ENCODE results near the gene EEF2.

EEF2 gene

GRCh38 chr19:3983936-3984583, 1.2 kb downstream of the EEF2 start:
- no peak for FAIRE-seq

- no peak for FAIRE-seq
These were observed 1.7 kb downstream of the EEF2 start for GRCh38 chr19:3983542-3983914.

GRCh38 chr19:3982701-3983541, 2.3 kb downstream of the EEF2 start:
- no peak for FAIRE-seq

- FAIRE-seq, result no peak
These were observed 3.3 kb downstream of the EEF2 start for GRCh38 chr19:3981736-3982681.

- no peak for FAIRE-seq
These were observed 3.9 kb downstream of the EEF2 start for GRCh38 chr19:3981373-3981735.

GRCh38 chr19:3980353-3981251, 4.7 kb downstream of the EEF2 start:
- FAIRE-seq, result no peak

GRCh38 chr19:3979674-3980352, 5.5 kb downstream of the EEF2 start:
- no peak for FAIRE-seq

GRCh38 chr19:3979289-3979673, 6.0 kb downstream of the EEF2 start:
- FAIRE-seq, result no peak

- no peak for FAIRE-seq
These were observed 7.1 kb downstream of the EEF2 start for GRCh38 chr19:3978145-3978544.

GRCh38 chr19:3977242-3978143, 7.8 kb downstream of the EEF2 start:
- FAIRE-seq, result no peak

GRCh38 chr19:3976495-3977241, 8.6 kb downstream of the EEF2 start:
- FAIRE-seq, result no peak

GRCh38 chr19:3975637-3976087, 9.6 kb downstream of the EEF2 start:
- no peak for FAIRE-seq

- no peak for FAIRE-seq
These were observed 10.1 kb downstream of the EEF2 start for GRCh38 chr19:3975144-3975543.

GRCh38 chr19:3970808-3971598, 14.3 kb downstream of the EEF2 start, which contains the start of gene DAPK3:
TSS of gene DAPK3 (minus strand) at chr19:3971099. CDS start at chr19:3969735, 1,364 bp downstream.
- no peak for FAIRE-seq

GRCh38 chr19:3970313-3970807, 14.9 kb downstream of the EEF2 start:
- FAIRE-seq, result no peak

- FAIRE-seq, result no peak
These were observed 15.6 kb downstream of the EEF2 start for GRCh38 chr19:3969435-3970312.
